Measurements from ENCODE around the gene KIF7. TPM values are rescaled to one million over a fixed set of nuclear protein-coding genes. Genes with fewer than 3 reads are reported as not detected.
"Not testable (repeated sequence)": the region's sequence is repeated elsewhere in the genome, so short reads cannot be mapped to it uniquely, and the experiment has no call there.

Gene KIF7
- total RNA-seq, 6 experiments from 2014 or later = 0.34 to 0.92 (median 0.48) TPM

- H3K27me3 ChIP-seq = no peaks in the 10 kb centered on the region
- 73% methylated on average over 4 of the region's 5 CpGs for WGBS (ENCODE audit: insufficient coverage, low coverage, low lambda C conversion rate, missing lambda C conversion rate)
- DNase-seq (no peak), ATAC-seq (no peak)
- H3K27ac ChIP-seq = no peak overlapping the region
- TF ChIP-seq CTCF (IDR thresholded peaks at IDR 0.05) (no peak), POLR2A (IDR thresholded peaks at IDR 0.05) (no peak)
- intact Hi-C loops (cut with DNase I) = no loop called here
- H3K4me3 ChIP-seq = no peak overlapping the region
- H3K4me1 ChIP-seq = no peaks in the 10 kb centered on the region
- H3K9me3 ChIP-seq = no peaks in the 10 kb centered on the region
- H3K36me3 ChIP-seq = no peaks in the 10 kb centered on the region
Measured at GRCh38 chr15:89591834-89592233, 63.4 kb downstream of the KIF7 start.

GRCh38 chr15:89587955-89588354 lies 67.3 kb downstream of the KIF7 start:
- WGBS (ENCODE audit: insufficient coverage, low coverage, low lambda C conversion rate, missing lambda C conversion rate) = 66% methylated on average over 4 of the region's 4 CpGs
- TF ChIP-seq POLR2A (IDR thresholded peaks at IDR 0.05) (no peak), CTCF (IDR thresholded peaks at IDR 0.05) (no peak)

GRCh38 chr15:89586651-89587050 lies 68.6 kb downstream of the KIF7 start:
- Histone ChIP-seq H3K9me3 (no peaks in the 10 kb centered on the region), H3K27me3 (no peaks in the 10 kb centered on the region), H3K4me3 (no peak overlapping the region), H3K4me1 (no peaks in the 10 kb centered on the region), H3K36me3 (no peaks in the 10 kb centered on the region), H3K27ac (no peak overlapping the region)
- no peak for ATAC-seq
- intact Hi-C loops (cut with DNase I) = no loop called here
- 100% methylated on average over 2 of the region's 2 CpGs for WGBS (ENCODE audit: insufficient coverage, low coverage, low lambda C conversion rate, missing lambda C conversion rate)
- no peak for TF ChIP-seq POLR2A (IDR thresholded peaks at IDR 0.05)
- DNase-seq = no peak

More at GRCh38 chr15:89587955-89588354, 67.3 kb downstream of the KIF7 start:
- ATAC-seq = no peak
- no peaks in the 10 kb centered on the region for H3K36me3 ChIP-seq
- no peak overlapping the region for H3K4me3 ChIP-seq
- H3K9me3 ChIP-seq = no peaks in the 10 kb centered on the region
- H3K27ac ChIP-seq = no peak overlapping the region
- H3K4me1 ChIP-seq = no peaks in the 10 kb centered on the region
- no peaks in the 10 kb centered on the region for H3K27me3 ChIP-seq
- intact Hi-C loops (cut with DNase I) = no loop called here
- DNase-seq = no peak

- H3K27me3 ChIP-seq; H3K4me3 ChIP-seq; H3K4me1 ChIP-seq; DNase-seq; H3K27ac ChIP-seq; H3K9me3 ChIP-seq; intact Hi-C loops (cut with DNase I); ATAC-seq; H3K36me3 ChIP-seq: not testable (repeated sequence)
- 80% methylated on average over 1 of the region's 2 CpGs for WGBS (ENCODE audit: insufficient coverage, low coverage, low lambda C conversion rate, missing lambda C conversion rate)
Measured at GRCh38 chr15:89580747-89581146, 74.5 kb downstream of the KIF7 start.

- ATAC-seq (no peak), DNase-seq (no peak)
- H3K4me3 ChIP-seq = no peak overlapping the region
- H3K4me1 ChIP-seq = peaks cover 0 to 7% (median 2%) of the 10 kb centered on the region in 4 donors
- H3K27me3 ChIP-seq = no peaks in the 10 kb centered on the region
- intact Hi-C loops (cut with DNase I) = no loop called here
- no peaks in the 10 kb centered on the region for H3K36me3 ChIP-seq
- 92% methylated on average over 2 of the region's 2 CpGs for WGBS (ENCODE audit: insufficient coverage, low coverage, low lambda C conversion rate, missing lambda C conversion rate)
- TF ChIP-seq CTCF (IDR thresholded peaks at IDR 0.05) (no peak), POLR2A (IDR thresholded peaks at IDR 0.05) (no peak)
- no peaks in the 10 kb centered on the region for H3K9me3 ChIP-seq
- H3K27ac ChIP-seq = no peak overlapping the region
Measured at GRCh38 chr15:89578146-89578545, 77.1 kb downstream of the KIF7 start.

Other genes starting within 250 kb of the KIF7 start
- under 1 TPM in 5 of 6 experiments, not detected in 1; 0.20 to 0.82 (median 0.37) TPM for gene RHCG, start 158.9 kb downstream of the KIF7 start, total RNA-seq
- 1 to 10 TPM in 1 of 6 experiments, under 1 TPM in 4, not detected in 1; 0.05 to 1.1 (median 0.24) TPM for gene TICRR, start 80.0 kb downstream of the KIF7 start, total RNA-seq
- 10 to 100 TPM in 4 of 6 experiments, 1 to 10 TPM in 2; 2.5 to 28.8 (median 18.6) TPM for gene PLIN1, start 23.9 kb upstream of the KIF7 start, total RNA-seq
- gene PEX11A, start 35.3 kb upstream of the KIF7 start, total RNA-seq = 10 to 100 TPM in 5 of 6 experiments, 1 to 10 TPM in 1; 6.9 to 30.9 (median 22.6) TPM
- not detected for gene WDR93, start 35.3 kb upstream of the KIF7 start, total RNA-seq
- 1 to 10 TPM in 5 of 6 experiments, under 1 TPM in 1; 0.86 to 3.0 (median 2.1) TPM for gene MESP1, start 95.8 kb upstream of the KIF7 start, total RNA-seq
- under 1 TPM in 1 of 6 experiments, not detected in 5; 0.12 TPM for gene MESP2, start 120.9 kb upstream of the KIF7 start, total RNA-seq
- gene ANPEP, start 159.4 kb upstream of the KIF7 start, total RNA-seq = 100 to 1,000 TPM; 204 to 386 (median 363) TPM
- 10 to 100 TPM; 23.2 to 45.7 (median 27.2) TPM for gene AP3S2, start 238.5 kb upstream of the KIF7 start, total RNA-seq